Epithelial cell of esophagus (primary cell): Measurements from ENCODE around the gene TRIM67.
A peak's percentile ranks its signal among the peaks of the same experiment; 100 is the strongest.

Experiments
- DNase-seq: peaks from one replicate; pipeline ENCODE4 v3.0.0; 2010; ENCODE audit warnings: low read depth
- H3K4me3 ChIP-seq: 2 replicates; pipeline ENCODE4 v1.5.1; 2011; ENCODE audit warnings: mild to moderate bottlenecking, low read length, control low read depth
- CTCF ChIP-seq: IDR thresholded peaks from 2 replicates; pipeline ENCODE4 v1.5.1; 2011; ENCODE audit warnings: low read depth, mild to moderate bottlenecking, low read length, control low read depth, inconsistent platforms; ENCODE audit not compliant: insufficient read depth; ENCODE audit errors: missing control alignments

Gene TRIM67

GRCh38 chr1:231194476-231194842, 32.6 kb downstream of the TRIM67 start:
- no peak for TF ChIP-seq CTCF
- H3K4me3 ChIP-seq = no peak overlapping the region
- DNase-seq = no peak

GRCh38 chr1:231194843-231195516, 33.1 kb downstream of the TRIM67 start:
- H3K4me3 ChIP-seq = no peak overlapping the region
- no peak for TF ChIP-seq CTCF
- no peak for DNase-seq

GRCh38 chr1:231196307-231196706, 34.4 kb downstream of the TRIM67 start:
- no peak for TF ChIP-seq CTCF
- no peak for DNase-seq
- no peak overlapping the region for H3K4me3 ChIP-seq

- TF ChIP-seq CTCF = no peak
- no peak for DNase-seq
- H3K4me3 ChIP-seq = no peak overlapping the region
These were observed 34.9 kb downstream of the TRIM67 start for GRCh38 chr1:231196728-231197127.

- no peak for DNase-seq
- TF ChIP-seq CTCF = no peak
- no peak overlapping the region for H3K4me3 ChIP-seq
These were observed 38.0 kb downstream of the TRIM67 start for GRCh38 chr1:231199868-231200267.

- H3K4me3 ChIP-seq = no peak overlapping the region
- TF ChIP-seq CTCF = no peak
- peak; percentile 15 for DNase-seq
These were observed 38.7 kb downstream of the TRIM67 start for GRCh38 chr1:231200388-231201031.
